Activated CD4-positive, CD25-positive, alpha-beta regulatory T cell treated with anti-CD3 and anti-CD28 coated beads, Interleukin-2, amount 50 U/mL, for 72 hours (primary cell): Measurements from ENCODE around the gene ZBTB4.

ENCODE experiments used
- DNase-seq: peaks from one replicate; pipeline ENCODE4 v3.0.0; 2021

The ZBTB4 gene

GRCh38 chr17:7439462-7440112 is 39.8 kb downstream of the ZBTB4 start, which contains the start of gene FGF11:
FGF11 (plus strand) TSS chr17:7439512; CDS start chr17:7439621, 109 bp downstream.
- DNase-seq: no peak

DNA sequence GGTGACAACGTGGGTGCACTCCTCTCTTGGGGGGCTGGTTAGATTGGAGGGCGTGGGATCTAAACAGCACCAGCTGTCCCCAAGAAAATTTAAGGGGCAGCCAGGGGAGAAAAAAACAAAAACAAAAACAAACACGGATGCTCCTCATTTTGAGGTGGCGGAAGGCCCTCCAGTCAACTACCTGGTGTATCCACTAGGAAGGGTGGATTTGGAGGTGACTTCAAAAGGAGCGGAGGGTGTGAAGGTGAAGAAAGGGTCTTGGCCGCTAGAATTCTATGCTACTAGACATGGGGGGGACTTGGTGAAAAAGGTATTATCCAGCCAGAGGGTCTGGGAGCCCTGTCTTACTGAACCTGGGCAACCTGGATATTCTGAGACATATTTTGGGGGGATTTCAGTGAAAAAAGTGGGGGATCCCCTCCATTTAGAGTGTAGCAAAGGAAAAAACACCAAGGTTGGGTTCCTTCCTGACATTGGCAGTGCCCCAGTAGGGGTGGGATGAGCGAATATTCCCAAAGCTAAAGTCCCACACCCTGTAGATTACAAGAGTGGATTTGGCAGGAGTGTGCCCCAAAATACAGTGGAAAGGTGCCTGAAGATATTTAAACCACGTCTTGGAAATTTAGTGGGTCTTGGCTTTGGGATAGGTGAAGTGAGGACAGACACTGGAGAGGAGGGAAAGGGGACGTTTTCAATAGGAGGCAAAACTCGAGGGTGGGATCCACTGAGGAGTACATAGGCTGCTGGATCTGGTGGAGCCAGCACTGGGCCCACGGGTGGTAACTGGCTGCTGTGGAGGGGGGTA is 40.6 kb downstream of the ZBTB4 start:
- DNase-seq: no peak

GRCh38 chr17:7437950-7438614 is 41.3 kb downstream of the ZBTB4 start:
- no peak for DNase-seq

DNA sequence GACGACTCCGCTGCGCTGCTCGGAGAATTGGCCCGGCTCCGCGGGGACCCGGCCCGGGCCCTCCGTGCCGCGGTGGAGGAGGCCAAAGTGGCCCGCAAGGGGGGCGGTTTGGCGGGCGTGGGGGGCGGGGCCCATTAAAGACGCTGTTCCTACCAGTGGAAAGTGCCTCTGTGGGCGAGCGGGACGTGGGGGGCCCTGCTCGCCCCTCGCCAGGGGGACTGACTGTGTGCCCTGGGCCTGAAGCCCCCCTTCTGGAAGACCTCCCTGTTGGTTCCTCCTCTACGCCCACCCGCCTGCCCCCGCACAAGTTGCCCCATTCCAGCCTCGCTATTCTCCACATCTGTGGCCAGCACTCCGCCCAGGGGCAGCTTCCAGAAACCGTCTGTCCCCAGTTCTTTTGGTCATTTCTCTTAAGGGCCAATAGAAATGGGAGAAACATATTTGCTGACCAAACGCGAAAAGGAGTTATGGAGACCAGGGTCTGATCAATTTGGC is 42.0 kb downstream of the ZBTB4 start:
- no peak for DNase-seq

DNA sequence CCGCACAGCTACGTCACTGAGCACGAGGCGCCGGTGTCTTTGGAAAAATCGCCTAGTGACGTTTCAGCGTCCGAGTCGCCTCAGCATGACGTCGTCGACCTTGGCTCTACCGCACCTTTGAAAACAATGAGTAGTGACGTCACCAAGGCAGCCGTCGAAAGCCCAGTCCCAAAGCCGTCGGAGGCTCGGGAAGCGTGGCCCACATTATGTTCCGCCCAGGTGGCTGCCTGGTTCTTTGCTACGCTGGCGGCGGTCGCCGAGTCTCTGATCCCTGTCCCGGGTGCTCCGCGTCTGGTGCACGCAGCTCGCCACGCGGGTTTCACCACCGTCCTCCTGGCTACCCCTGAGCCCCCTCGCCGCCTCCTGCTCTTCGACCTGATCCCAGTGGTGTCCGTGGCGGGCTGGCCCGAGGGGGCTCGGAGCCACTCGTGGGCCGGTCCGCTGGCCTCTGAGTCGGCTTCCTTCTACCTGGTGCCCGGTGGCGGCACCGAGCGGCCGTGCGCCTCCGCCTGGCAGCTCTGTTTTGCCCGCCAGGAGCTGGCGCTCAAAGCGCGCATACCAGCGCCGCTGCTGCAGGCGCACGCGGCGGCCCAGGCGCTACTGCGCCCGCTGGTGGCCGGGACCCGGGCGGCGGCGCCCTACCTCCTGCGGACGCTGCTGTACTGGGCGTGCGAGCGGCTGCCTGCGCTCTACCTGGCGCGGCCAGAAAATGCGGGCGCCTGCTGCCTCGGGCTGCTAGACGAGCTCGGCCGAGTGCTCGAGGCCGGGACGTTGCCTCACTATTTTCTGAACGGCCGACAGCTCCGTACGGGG is 42.7 kb downstream of the ZBTB4 start:
- peak; percentile 79 for DNase-seq

GRCh38 chr17:7435676-7436555 is 43.5 kb downstream of the ZBTB4 start:
- peak; percentile 65 for DNase-seq

- DNase-seq: no peak
Measured at GRCh38 chr17:7432296-7432695, 47.1 kb downstream of the ZBTB4 start.

- DNase-seq: no peak
Measured at GRCh38 chr17:7431231-7431630, 48.2 kb downstream of the ZBTB4 start.

DNA sequence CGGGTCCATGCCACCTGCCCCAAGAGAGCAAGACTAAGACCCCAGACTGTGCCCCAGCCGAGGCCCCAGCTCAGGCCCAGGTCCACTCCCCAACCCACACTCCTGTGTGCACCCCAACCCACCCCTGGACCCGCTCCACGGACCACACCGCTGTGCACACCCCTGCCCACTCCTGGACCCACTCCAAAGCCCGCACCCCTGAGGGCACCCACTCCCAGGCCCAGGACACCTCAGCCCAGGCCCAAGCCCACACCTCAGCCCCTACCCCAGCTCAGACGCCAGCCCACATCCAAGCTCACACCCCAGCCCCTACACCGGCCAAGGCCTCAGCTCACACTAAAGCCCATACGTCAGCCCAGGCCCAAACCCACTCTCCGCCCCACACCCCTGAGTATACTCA is 49.7 kb downstream of the ZBTB4 start:
- no peak for DNase-seq

DNA sequence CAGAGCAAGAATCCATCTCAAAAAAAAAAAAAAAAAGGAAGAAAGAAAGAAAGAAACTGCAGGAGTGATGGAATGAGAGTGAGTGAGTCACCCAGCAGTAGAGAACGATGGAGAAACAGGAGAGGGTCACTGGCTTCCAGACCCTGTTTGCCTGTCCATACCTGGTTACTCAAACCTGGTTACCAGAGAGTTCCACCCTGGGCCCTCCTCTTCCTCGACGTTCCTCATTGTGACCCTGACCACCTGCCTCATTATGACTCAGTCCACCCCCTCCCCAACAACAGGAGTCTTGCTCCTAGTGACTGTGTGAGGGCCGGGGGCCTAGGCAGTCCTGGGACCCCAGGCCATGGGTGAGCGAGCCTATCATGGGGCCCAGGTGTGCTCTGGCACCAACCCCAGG is 50.9 kb downstream of the ZBTB4 start, which contains the start of gene SPEM3:
SPEM3 (plus strand) TSS at position 301 of the 400 bp plus-strand sequence; CDS start at position 347, 46 bp downstream.
- no peak for DNase-seq

GRCh38 chr17:7427549-7427948 is 51.9 kb downstream of the ZBTB4 start:
- no peak for DNase-seq

- no peak for DNase-seq
Measured at GRCh38 chr17:7426896-7427489, 52.4 kb downstream of the ZBTB4 start.

- DNase-seq: no peak
Measured at GRCh38 chr17:7426203-7426863, 53.1 kb downstream of the ZBTB4 start.

- no peak for DNase-seq
Measured at GRCh38 chr17:7425756-7426155, 53.7 kb downstream of the ZBTB4 start.

GRCh38 chr17:7425316-7425715 is 54.1 kb downstream of the ZBTB4 start, which contains the start of gene SPEM2:
SPEM2 (plus strand) TSS chr17:7425616; CDS start chr17:7425689, 73 bp downstream.
- DNase-seq: no peak

DNA sequence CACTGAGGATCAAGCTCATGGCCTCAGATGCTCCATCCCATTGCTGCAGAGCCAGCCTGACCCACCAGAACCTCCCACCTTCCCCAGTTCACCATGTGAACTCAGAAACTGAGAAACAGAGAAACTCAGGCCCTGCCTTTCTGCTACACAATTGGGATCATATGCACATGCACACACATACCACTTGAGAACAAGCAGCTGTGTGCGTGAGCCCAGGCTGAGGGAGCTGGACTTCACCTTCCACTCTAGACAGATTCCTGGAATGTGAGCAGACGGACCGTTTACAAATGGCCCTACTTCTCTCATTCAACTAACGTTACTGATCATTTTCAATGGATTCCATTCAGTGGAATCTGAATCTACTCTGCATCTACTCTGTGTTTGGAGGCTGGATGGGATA is 55.8 kb downstream of the ZBTB4 start:
- no peak for DNase-seq

DNA sequence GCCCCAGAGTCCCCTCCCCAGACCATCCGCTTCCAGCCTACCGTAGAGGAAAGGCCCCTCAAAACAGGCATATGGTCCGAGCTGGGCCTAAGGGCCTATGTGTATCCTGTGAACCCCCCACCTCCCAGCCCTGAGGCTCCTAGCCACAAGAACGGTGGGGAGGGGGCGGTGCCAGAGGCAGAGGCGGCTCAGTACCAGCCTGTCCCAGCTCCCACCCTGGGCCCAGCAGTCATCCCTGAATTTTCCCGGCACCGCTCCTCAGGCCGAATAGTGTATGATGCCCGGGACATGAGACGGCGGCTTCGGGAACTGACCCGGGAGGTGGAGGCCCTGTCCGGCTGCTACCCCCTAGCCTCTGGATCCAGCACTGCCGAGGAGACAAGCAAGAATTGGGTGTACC is 58.2 kb downstream of the ZBTB4 start:
- DNase-seq: no peak

DNA sequence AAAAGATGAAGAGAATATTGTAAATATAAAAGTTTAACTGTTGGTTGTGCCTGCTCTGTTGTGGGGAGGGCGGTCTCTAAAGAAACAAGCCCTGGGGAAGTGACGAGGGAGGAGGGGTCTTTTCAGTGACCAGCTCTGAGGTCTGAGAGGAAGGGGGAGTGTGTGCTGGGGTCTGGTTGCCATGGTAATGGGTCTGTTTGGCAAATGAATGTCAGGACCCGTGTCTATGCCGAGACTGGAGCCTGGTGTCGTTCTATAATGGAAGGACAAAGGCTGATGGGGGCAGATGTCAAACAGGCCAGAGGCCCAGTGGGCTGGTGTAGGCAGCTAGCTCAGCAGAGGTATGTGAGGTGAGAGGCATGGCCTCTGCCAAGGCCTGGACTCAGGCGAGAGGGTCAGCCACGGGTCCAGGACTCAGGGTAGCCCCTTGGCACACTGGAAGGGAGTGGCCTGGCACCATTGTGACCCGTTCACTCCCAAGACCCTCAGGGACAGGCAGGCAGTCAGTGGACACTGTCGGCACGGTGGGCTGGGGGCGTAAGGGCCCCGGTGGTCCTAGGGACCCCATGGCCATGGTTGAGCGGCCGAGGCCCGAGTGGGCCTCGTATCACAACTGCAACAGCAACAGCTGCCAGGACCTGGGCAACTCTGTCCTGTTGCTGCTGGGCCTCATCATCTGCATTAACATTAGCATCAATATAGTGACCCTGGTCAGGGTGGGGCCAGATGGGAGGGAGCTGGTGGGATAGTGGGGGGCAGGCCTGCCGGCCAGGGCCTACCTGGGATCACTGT is 59.4 kb downstream of the ZBTB4 start, which contains the start of gene SPEM1:
SPEM1 (plus strand) TSS at position 506 of the 792 bp plus-strand sequence; CDS start at position 567, 61 bp downstream.
- no peak for DNase-seq

GRCh38 chr17:7418472-7419152 is 60.8 kb downstream of the ZBTB4 start:
- no peak for DNase-seq
